NCI-H82 treated with DMSO at 0.1 percent for 48 hours (cell line): ENCODE results near the gene MEMO1.
"Not testable (repeated sequence)": the region's sequence is repeated elsewhere in the genome, so short reads cannot be mapped to it uniquely, and the experiment has no call there.

Source experiments
- DNase-seq: peaks from one replicate; lab custom pipeline; 2025; ENCODE audit not compliant: unreplicated experiment; lab: John Stamatoyannopoulos, UW

The MEMO1 gene

GRCh38 chr2:31958140-31958717 lies 52.6 kb downstream of the MEMO1 start:
- no peak for DNase-seq

GRCh38 chr2:31957354-31958139 lies 53.3 kb downstream of the MEMO1 start:
- DNase-seq, result no peak

- not testable (repeated sequence) for DNase-seq
Measured at GRCh38 chr2:31956934-31957333, 53.9 kb downstream of the MEMO1 start.

GRCh38 chr2:31956312-31956711 lies 54.5 kb downstream of the MEMO1 start:
- no peak for DNase-seq

GRCh38 chr2:31953095-31953494 lies 57.7 kb downstream of the MEMO1 start:
- DNase-seq, result not testable (repeated sequence)

- no peak for DNase-seq
Measured at GRCh38 chr2:31950946-31951562, 59.8 kb downstream of the MEMO1 start.

GRCh38 chr2:31947871-31948270 lies 62.9 kb downstream of the MEMO1 start:
- DNase-seq, result no peak

GRCh38 chr2:31946838-31947237 lies 64.0 kb downstream of the MEMO1 start:
- DNase-seq, result no peak

- no peak for DNase-seq
Measured at GRCh38 chr2:31945572-31945935, 65.3 kb downstream of the MEMO1 start.

- no peak for DNase-seq
Measured at GRCh38 chr2:31944828-31945571, 65.8 kb downstream of the MEMO1 start.

- DNase-seq, result no peak
Measured at GRCh38 chr2:31943636-31944225, 67.1 kb downstream of the MEMO1 start.

- DNase-seq, result no peak
Measured at GRCh38 chr2:31940920-31941319, 69.9 kb downstream of the MEMO1 start.

- no peak for DNase-seq
Measured at GRCh38 chr2:31937741-31938140, 73.1 kb downstream of the MEMO1 start.

GRCh38 chr2:31935370-31935769 lies 75.4 kb downstream of the MEMO1 start:
- DNase-seq, result no peak

- DNase-seq, result no peak
Measured at GRCh38 chr2:31933066-31933465, 77.7 kb downstream of the MEMO1 start.

- no peak for DNase-seq
Measured at GRCh38 chr2:31932589-31932988, 78.2 kb downstream of the MEMO1 start.

- DNase-seq, result no peak
Measured at GRCh38 chr2:31931916-31932315, 78.9 kb downstream of the MEMO1 start.

- no peak for DNase-seq
Measured at GRCh38 chr2:31925517-31925916, 85.3 kb downstream of the MEMO1 start.

GRCh38 chr2:31923662-31924061 lies 87.1 kb downstream of the MEMO1 start:
- DNase-seq, result no peak

- DNase-seq, result no peak
Measured at GRCh38 chr2:31922542-31923408, 88.0 kb downstream of the MEMO1 start.
